Ishikawa (cell line): ENCODE data around the gene CCNL1.

ENCODE experiments used
- CEBPB ChIP-seq: IDR thresholded peaks from 2 replicates; pipeline ENCODE4 v1.6.1; 2012
- CREB1 ChIP-seq: IDR thresholded peaks from 2 replicates; pipeline ENCODE4 v1.6.1; 2012; ENCODE audit warnings: low read depth
- EGR1 ChIP-seq: IDR thresholded peaks from 2 replicates; pipeline ENCODE4 v1.6.1; 2012
- EP300 ChIP-seq: IDR thresholded peaks from 2 replicates; pipeline ENCODE4 v1.6.1; 2012; ENCODE audit warnings: borderline replicate concordance
- FOXM1 ChIP-seq: IDR thresholded peaks from 2 replicates; pipeline ENCODE4 v1.6.1; 2012; ENCODE audit warnings: low read depth, borderline replicate concordance
- NFIC ChIP-seq: IDR thresholded peaks from 2 replicates; pipeline ENCODE4 v1.6.1; 2012
- RAD21 ChIP-seq: IDR thresholded peaks from 2 replicates; pipeline ENCODE4 v1.6.1; 2012; ENCODE audit warnings: low read depth
- REST ChIP-seq: IDR thresholded peaks from 2 replicates; pipeline ENCODE4 v1.6.1; 2012; ENCODE audit warnings: low read depth, mild to moderate bottlenecking
- TAF1 ChIP-seq: IDR thresholded peaks from 2 replicates; pipeline ENCODE4 v1.6.1; 2012; ENCODE audit warnings: low read depth, mild to moderate bottlenecking
- TCF12 ChIP-seq: IDR thresholded peaks from 2 replicates; pipeline ENCODE4 v1.6.1; 2012; ENCODE audit warnings: low read depth
- TEAD4 ChIP-seq: IDR thresholded peaks from 2 replicates; pipeline ENCODE4 v1.6.1; 2012
- USF1 ChIP-seq: IDR thresholded peaks from 2 replicates; pipeline ENCODE4 v1.6.1; 2012
- YY1 ChIP-seq: IDR thresholded peaks from 2 replicates; pipeline ENCODE4 v1.6.1; 2012; ENCODE audit warnings: low read depth
- ZBTB7A ChIP-seq: IDR thresholded peaks from 2 replicates; pipeline ENCODE4 v1.6.1; 2012; ENCODE audit warnings: low read depth
- TF ChIP-seq, protein P1 (sequence below): IDR thresholded peaks from 2 replicates; pipeline ENCODE4 v1.6.1; 2012

Gene CCNL1

DNA sequence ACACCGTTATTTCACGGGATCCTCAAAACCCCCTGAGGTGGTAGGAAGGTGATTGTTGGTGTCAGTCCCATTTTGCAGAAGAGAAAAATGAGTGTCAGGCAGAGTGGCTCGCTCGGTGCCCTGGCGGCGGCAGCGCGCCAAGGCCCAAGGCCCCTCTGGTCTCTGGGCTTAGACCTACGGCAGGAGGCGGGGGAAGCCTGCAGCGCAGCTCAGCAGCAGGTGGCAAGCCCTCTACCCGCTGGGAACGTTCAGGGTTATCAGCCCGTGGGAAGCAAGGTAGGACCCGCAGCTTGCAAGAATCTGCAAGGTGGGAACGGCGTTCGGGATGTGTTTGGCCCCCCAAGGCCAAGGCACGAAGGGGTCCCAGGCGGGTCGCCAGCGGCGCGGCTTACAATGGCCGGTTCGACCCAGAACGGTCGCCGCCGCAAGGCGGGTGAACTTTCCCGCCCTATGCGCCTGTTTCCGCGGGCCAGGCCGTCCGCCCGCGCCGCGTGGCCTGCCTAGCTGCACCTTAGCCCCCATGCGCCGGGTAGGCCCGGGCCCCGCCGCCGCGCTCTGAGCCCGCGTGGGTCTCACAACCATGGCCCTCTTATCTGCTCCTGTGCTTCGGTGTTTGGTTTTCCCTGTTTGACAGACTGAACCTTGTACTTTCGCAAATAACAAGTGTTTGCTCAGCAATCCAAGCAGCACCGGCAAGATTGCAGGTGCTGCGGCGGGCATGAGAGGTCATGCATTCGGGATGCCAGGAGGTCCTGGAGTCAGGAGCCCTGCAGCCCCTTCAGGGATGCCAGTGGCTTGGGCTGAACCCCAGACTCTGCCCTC lies 39.7 kb downstream of the CCNL1 start:
- TF ChIP-seq TCF12 (no peak), TEAD4 (no peak), FOXM1 (no peak), TAF1 (no peak), YY1 (no peak), CEBPB (no peak), NFIC (no peak), REST (no peak), USF1 (no peak), EP300 (no peak)
- TF ChIP-seq, protein P1, sequence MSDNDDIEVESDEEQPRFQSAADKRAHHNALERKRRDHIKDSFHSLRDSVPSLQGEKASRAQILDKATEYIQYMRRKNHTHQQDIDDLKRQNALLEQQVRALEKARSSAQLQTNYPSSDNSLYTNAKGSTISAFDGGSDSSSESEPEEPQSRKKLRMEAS, result no peak

DNA sequence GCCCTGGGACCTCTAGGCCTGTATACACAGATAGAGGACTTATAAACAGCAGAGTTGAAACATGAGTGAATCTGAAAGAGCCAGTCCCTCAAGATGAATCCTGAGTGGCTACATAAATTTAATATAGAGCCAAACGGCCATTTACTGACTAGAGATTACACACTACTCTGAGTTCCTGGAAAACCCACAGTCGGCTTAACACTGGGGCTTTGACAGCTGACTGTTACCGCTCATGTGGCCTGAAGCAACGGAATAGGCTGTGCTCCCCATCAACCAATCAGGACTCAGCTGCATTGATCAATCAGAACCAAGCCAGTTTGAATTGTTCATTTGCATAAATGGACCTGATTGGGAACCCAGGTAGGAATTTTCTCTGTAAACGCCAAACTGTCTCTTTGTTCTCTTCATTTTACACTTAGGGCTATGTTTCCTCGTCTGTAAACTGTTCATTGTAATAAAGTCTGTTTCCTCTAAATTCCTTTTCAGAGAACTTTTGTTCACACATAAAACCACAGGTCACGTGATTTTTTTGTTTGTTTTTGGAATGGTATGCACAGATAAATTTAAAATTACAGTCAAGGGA lies 40.5 kb downstream of the CCNL1 start:
- TF ChIP-seq NFIC (no peak), USF1 (no peak), EGR1 (no peak), CREB1 (no peak), CEBPB (no peak), TCF12 (no peak), YY1 (no peak), EP300 (no peak), RAD21 (no peak), TEAD4 (no peak), TAF1 (no peak), REST (no peak), FOXM1 (no peak)
- TF ChIP-seq, protein P1, result no peak

DNA sequence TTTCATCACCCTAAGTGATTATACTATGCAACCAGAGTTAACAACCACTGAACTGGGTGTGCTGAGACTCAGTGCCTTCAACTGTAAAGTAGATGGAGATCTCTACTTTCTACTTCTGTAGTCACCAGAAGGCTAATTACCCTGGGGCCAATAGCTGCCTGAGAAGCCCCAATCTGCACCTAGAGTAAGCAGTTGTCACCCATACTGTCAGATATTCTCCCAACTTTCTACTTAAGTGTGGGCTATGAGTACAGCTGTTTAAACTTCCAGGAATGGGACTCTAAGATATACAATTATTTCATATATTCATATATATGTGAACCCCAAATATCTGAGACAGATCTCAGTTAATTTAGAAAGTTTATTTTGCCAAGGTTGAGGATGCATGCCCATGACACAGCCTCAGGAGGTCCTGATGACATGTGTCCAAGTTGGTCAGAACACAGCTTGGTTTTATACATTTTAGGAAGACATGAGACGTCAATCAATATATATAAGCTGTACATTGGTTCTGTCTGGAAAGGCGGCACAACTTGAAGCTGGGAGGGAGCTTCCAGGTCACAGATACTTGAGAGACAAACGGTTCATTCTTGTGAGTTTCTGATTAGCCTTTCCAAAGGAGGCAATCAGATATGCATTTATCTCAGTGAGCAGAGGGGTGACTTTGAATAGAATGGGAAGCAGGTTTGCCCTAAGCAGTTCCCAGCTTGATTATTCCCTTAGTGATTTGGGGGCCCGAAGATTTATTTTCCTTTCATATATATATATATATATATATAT lies 41.9 kb downstream of the CCNL1 start:
- no peak for TF ChIP-seq RAD21
- TF ChIP-seq USF1, result no peak
- TF ChIP-seq YY1, result no peak

GRCh38 chr3:157117206-157117605 lies 42.7 kb downstream of the CCNL1 start:
- no peak for TF ChIP-seq CEBPB
- TF ChIP-seq EP300, result no peak
- TF ChIP-seq USF1, result no peak
- TF ChIP-seq ZBTB7A, result no peak
- TF ChIP-seq RAD21, result no peak
- TF ChIP-seq, protein P1, result no peak
- no peak for TF ChIP-seq TCF12
- no peak for TF ChIP-seq TAF1
- no peak for TF ChIP-seq NFIC
- TF ChIP-seq FOXM1, result no peak
- no peak for TF ChIP-seq CREB1
- no peak for TF ChIP-seq YY1
- no peak for TF ChIP-seq REST
- TF ChIP-seq EGR1, result no peak
- TF ChIP-seq TEAD4, result no peak
